CD4-positive, alpha-beta T cell treated with Interferon alpha-2 for 1 hour (primary cell): ENCODE results near the gene LAMA4.
A peak's percentile ranks its signal among the peaks of the same experiment; 100 is the strongest.
"Not testable (repeated sequence)": the region's sequence is repeated elsewhere in the genome, so short reads cannot be mapped to it uniquely, and the experiment has no call there.

Source experiments
- DNase-seq, 2 donors: peaks; one replicate each; pipeline ENCODE4 v3.0.0-alpha.2; 2020 to 2022

Gene LAMA4

DNA sequence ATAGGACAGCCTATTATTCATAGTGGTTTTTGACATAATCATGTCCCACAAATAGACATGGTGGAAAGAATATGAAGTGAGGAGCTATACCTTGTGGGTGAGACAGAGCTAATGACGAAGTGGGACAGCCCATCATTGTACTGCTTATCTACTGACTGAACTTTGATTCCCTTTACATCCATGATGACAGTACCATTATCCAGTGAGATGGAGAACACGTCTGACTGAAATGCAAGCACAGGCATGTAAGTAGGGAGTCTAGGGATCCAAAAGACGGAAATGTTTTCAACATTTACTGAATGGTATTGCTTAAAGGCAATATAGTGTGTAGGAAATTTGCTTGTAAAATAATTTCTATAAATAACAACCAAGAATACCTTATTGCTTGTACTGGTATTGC lies 123.5 kb downstream of the LAMA4 start:
- DNase-seq, result no peak

DNA sequence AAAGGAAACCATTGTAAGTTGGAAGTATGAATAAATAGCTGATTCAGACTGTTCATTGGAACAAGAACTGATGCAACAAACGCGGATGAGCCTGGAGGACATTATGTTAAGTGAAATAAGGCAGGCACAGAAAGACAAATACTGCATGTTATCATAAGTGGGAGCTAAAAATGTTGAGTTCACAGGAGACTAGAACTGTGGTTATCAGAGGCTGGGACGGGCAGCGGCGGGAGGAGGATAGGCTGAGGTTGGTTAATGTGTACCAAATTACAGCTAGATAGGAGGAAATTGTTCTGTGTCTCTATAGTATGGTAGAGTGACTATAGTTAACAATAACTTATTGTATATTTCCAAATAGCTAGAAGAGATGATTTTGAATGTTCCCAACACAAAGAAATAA lies 126.2 kb downstream of the LAMA4 start:
- DNase-seq, result no peak

DNA sequence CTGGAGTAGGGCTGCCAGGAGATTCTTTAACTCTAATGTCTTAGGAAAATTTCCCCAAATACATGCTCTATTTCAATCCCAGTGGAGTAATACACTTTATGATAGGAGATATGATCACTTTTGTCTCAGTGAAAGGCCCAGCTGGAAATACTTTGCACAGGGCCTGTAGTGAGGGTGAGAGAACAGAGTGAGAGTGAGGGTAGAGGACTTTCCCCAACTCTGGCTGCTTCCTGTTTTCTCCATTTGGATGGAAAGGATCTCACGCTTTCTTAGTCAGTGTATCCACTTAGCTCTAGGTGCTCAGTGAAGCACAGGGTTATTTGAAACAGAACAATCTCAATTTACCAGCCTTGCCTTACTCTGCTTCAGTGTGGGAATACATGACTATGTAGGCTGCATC lies 130.4 kb downstream of the LAMA4 start:
- no peak for DNase-seq

GRCh38 chr6:112122756-112123155 lies 131.6 kb downstream of the LAMA4 start:
- no peak for DNase-seq

- no peak for DNase-seq
Measured at GRCh38 chr6:112118034-112118433, 136.3 kb downstream of the LAMA4 start.

DNA sequence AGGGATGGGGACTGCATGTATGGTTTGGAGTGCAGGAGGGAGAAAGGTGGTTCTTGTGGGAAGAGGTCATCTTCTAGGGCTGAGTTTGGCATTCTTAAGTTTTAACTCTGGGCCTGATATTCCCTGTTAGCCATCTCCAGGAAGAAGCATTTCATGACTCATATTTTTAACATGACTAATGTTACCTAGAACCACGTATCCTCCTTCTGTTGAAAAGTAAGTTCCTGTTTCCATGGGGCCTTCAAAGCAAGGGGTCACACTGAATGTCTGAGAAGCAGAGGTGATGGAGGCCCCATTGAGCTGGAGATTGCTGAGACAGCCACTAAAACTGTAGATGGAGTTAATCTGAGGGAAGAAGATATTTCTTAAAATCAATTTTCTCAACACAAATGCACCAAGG lies 136.8 kb downstream of the LAMA4 start:
- no peak for DNase-seq

- DNase-seq, result no peak
Measured at GRCh38 chr6:112116221-112116620, 138.1 kb downstream of the LAMA4 start.

DNA sequence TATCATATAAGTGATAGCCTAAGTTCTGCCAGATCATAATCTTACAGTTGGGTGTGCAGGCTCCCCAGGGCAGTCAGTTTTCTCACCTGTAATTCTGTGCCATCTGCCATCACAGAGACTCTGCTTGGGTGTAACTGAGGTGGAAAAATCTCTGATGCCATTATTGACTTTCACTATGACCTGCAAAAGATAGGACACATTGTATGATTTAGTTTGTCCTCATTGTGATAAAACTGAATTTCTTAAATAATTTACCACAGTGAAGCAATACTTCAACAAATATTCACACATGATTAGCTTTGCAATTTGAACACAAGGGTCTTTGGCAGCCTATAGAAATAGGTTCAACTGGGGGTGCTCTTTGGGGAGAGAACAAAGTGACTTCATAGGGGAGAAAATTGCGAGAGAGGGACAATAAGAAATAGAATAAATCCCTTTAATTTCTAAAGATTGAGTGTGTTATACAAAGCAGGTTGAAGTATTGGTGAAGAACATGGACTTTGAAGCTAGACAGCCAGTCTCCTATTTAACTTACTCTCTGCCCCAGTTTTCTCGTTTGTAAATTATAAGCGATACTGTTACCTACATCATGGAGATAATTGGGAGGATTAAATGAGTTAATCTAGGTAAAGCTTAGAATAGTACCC lies 139.7 kb downstream of the LAMA4 start:
- DNase-seq, result no peak

DNA sequence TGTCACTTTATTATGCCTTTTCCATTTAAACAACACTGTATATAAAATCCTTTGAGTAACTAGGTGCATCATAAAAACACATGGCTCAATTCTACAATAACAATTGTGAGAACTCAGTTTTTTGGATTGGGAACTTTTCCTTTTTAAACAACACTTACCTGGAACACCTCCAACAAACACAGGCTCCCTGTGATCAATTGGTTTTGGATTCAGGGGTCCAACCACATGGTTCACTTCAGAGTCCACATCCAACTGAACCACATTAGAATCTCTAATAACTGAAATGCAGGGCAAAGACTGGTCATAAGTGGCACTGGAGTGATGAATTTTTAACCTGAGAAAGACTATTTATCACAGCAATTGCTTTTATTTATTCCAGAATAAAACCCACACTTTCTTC lies 140.4 kb downstream of the LAMA4 start:
- no peak for DNase-seq

- no peak for DNase-seq
Measured at GRCh38 chr6:112113431-112113830, 140.9 kb downstream of the LAMA4 start.

DNA sequence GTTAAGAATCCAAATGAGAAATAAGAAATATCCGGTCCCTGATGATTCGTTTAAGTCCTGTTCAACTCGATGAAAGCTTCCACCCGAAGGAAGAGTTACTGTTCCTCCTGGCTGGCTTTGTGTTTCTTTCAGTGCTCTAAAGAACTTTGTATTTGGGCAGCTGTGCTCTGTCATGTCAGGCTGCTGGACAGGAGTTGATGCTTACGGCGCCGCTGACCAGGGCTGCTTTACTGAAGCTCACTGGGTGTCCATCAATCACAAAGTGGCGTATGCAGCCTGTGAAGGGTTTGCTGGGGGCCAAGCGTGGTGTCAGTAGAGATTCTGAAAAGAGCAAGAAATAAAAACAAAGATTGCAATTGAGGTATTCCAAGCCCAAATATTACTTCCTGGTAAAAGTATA lies 145.1 kb downstream of the LAMA4 start:
- DNase-seq, result no peak

DNA sequence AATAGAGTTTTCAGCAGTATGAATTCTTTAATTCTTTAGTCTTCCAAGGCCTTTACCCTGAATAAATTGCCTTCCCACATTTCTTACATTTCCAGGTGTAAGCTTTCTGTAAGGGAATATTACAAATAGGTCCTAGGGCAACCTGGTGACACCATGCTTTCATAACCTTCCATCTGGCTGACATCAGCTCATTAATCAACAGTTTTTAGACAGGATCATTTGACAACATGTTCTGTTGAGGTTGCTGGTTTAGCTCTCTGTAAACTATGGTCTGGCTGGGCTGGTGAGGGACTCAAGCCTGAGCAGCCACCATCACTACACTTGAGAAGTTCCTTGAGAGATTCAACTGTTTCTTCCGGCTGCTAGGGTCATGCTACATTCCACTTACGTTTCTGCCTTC lies 147.8 kb downstream of the LAMA4 start:
- no peak for DNase-seq

- DNase-seq, result not testable (repeated sequence)
Measured at GRCh38 chr6:112106026-112106425, 148.3 kb downstream of the LAMA4 start.

DNA sequence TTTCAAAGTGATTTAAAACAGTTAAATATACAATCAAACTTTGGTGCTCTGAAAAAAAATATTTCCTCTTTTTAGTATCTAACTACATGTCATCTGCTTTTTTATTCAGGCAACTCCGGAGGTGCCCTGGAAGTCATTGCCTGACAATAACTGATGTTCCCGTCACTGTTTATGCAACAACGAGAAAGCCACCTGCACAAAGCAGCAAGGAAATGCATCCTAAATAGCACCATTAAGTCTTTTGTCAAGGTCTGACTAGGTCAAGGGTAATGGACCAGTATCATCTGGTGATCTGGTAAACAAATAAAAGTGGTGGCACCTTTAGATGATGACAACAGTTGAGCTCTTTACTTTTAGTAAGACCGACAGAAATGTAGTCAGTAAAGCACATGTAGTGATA lies 153.8 kb downstream of the LAMA4 start:
- DNase-seq, result no peak

DNA sequence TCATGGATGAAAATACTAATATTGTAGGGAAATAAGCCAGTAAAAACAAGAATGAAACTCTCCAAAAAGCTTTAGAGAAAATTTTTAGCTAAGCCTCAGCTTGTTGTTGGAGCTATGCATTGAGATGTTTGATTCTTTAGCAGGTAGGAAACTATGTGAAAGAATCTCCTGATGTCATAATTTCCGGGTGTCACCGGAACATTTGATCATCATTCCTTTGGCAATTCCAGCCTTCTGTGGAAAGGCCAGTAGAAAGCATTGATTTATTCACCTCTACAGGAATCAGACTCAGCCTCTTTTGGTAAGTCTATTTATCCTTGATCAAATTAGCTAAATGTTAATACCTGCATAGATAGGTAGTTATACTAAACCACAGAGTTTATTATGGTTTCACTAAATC lies 157.5 kb downstream of the LAMA4 start:
- DNase-seq, result no peak

DNA sequence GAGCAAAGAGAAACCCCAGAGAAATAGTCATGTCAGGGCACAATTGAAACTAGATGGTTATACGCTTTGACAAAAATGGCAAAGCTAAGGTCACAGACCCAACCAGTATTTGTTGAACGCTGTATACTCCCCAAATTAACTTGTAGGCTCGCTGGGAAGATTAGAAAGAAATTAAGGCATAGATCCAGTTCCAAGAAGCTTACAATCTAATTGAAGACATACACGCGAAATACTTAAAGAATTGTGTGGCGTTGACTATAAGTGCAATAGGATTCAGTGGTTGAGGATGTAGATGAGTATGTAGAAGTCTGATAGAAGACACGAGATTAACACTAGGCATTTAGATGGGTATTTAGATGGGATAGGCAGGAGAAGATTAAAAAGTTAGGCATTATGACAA lies 166.5 kb downstream of the LAMA4 start:
- DNase-seq, result no peak

DNA sequence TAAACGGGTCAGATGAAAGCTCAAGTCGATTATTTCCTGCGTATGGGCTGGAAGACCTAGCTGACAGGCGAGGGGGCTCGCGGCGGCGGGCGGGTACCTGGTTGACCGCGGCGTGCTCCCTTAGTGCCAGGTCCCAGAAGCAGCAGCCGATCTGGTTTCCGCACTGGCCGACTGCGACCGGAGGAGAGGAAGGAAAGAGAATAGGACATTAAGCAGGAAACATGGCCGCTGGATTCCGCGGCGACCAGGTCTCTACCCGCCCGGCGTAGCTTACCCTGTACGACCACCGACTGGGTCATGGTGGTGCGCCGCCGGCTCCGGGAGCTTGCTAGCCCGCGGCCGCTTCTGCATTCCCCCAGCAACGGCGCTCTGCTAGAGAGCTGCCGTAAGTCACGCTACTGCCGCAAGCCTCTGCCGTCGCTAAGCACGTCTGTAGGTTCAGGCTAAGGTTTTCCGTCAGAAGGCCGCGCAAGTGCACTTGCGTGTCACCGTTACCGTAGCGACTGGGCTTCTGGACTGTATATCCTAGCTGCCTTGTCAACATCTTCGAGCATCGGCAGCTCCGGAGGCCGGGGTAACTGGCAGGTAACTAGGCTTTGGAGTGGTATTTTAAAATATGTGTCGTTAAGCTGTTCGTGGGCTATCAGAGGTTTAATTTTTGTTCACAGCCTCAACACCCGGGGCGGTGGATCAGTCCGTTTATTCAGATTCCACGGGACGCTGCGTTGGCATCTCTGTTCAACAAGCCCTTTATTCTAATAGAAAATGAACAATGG lies 167.0 kb downstream of the LAMA4 start, which contains the start of the genes FAM229B and TUBE1:
TSS of gene FAM229B (plus strand) at position 456 of the 776 bp plus-strand sequence. CDS start 11,693 bp downstream, outside the sequence.
TSS of gene TUBE1 (minus strand) at position 347 of the 776 bp plus-strand sequence. CDS start at position 299, 48 bp downstream.
- peak; percentile 94 for DNase-seq

DNA sequence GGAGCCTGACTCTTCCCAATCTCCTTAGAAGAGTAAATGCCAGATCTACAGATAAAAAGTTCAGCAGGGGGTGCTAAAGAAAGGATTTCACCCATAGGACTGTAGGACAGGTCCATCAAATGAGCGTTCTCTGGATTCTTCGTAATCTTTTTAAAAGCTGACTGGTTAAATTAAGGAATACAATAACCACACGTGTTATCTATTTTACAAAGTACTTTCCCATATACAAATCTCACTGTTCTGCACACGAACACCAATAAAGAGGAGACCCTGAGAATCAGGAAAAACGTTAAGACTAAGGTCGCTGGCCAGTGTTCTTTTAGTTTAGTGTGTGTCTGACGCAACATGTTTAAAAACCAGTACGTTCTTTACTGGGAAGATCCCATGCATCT lies 167.6 kb downstream of the LAMA4 start:
- peak in 1 of 2 donors; percentile 26 for DNase-seq

- no peak for DNase-seq
Measured at GRCh38 chr6:112085286-112086065, 168.9 kb downstream of the LAMA4 start.

DNA sequence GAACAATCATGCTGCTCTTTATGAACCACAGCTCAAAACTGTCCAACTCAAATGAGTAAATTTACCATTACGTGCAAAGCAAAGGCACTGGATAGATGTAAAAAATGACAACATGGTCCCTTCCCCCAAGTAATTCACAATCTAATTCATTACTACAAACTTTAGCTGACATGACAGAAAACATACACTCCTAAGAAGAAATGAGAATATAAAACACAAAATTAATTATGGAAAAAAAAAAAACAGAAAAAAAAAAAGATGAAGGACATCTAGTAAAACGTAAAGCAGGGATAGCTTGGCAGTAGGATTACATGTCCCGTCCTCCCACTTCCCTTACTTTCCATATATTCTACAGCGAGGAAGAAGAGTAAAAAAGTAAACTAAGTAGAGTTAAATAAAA lies 172.8 kb downstream of the LAMA4 start:
- no peak for DNase-seq

GRCh38 chr6:112066606-112067005 lies 187.8 kb downstream of the LAMA4 start:
- DNase-seq, result no peak

GRCh38 chr6:112065426-112065986 lies 188.9 kb downstream of the LAMA4 start:
- no peak for DNase-seq

DNA sequence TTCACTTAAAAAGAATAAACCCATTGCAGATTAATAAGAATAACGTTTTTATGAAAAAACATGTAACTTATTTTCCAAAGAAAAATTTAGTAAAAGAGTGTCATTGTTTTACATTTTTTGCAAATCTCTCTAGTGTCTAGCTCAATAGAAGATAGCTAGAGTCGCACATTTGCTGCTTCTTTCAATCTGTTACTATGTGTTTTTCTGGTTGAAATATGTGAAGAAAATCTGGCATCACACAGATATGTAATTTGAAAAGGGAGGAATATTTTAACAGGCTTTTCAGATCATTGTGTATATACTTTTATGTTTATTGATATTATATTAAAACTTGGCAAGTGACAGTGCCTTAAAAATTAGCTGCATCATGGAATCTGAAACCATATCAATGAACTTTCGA lies 191.4 kb downstream of the LAMA4 start:
- DNase-seq, result no peak
